B cell (primary cell): ENCODE measurements around the gene HAT1. TPM values are rescaled to one million over a fixed set of nuclear protein-coding genes. Genes with fewer than 3 reads are reported as not detected.

ENCODE experiments used
- ATAC-seq: fragments of 200-7000 bp; cut with Tn5 transposase; one replicate; pipeline ENCODE4 v1.10.0; 2021; ENCODE audit warnings: low read depth, mild to moderate bottlenecking, moderate number of reproducible peaks, moderate library complexity
- CTCF ChIA-PET: fragments of 350-600 bp; sonication (Branson Sonifier 250); formaldehyde crosslinking; loops from one replicate; lab custom pipeline; 2021; ENCODE audit warnings: antibody characterized with exemption, inconsistent platforms; lab: Charles Lee
- POLR2A ChIA-PET: fragments of 350-600 bp; sonication (Branson Sonifier 250); formaldehyde crosslinking; loops from one replicate; lab custom pipeline; 2021; ENCODE audit warnings: antibody characterized with exemption; lab: Charles Lee
- DNase-seq: peaks from one replicate; pipeline ENCODE4 v3.0.0; 2013
- H2AFZ ChIP-seq: 2 replicates; pipeline ENCODE4 v1.6.1; 2012; ENCODE audit warnings: mild to moderate bottlenecking, low read depth, low read length; ENCODE audit not compliant: insufficient read depth, poor library complexity, severe bottlenecking
- H3K27ac ChIP-seq, 2 donors: 1 replicate in 1 of 2; 2 replicates in 1 of 2; pipeline ENCODE4 v1.5.1; 2012 to 2013; ENCODE audit warnings: low read length in 2 of 2, mild to moderate bottlenecking in 2 of 2, moderate library complexity in 1 of 2
- H3K27me3 ChIP-seq, 4 experiments: fragments of 200-600 bp in 1 of 4; sonication (generic) in 1 of 4; replicated peaks in 1 of 4; 1 replicate in 2 of 4; 2 replicates in 2 of 4; pipeline versions ENCODE4 v1.6.1 to v1.7.0; 2013 to 2016; ENCODE audit warnings: low read length in 3 of 4, mild to moderate bottlenecking in 2 of 4, mixed read lengths in 1 of 4, moderate library complexity in 1 of 4; ENCODE audit not compliant: insufficient read depth in 4 of 4, control insufficient read depth in 3 of 4; ENCODE audit errors: control extremely low read depth in 1 of 4
- H3K36me3 ChIP-seq, 2 experiments: replicated peaks in 1 of 2; 1 replicate in 1 of 2; 2 replicates in 1 of 2; pipeline versions ENCODE4 v1.6.1 to v1.7.1; 2013; ENCODE audit warnings: low read length in 1 of 2; ENCODE audit not compliant: insufficient read depth in 2 of 2, control insufficient read depth in 1 of 2; ENCODE audit errors: control extremely low read depth in 1 of 2, extremely low read depth in 1 of 2
- H3K4me1 ChIP-seq, 2 donors: fragments of 200-600 bp in 1 of 2; sonication (generic) in 1 of 2; 1 replicate in 1 of 2; 2 replicates in 1 of 2; pipeline versions ENCODE4 v1.5.1 to v1.6.1; 2013 to 2017; ENCODE audit warnings: low read length in 2 of 2; ENCODE audit not compliant: control insufficient read depth in 2 of 2, insufficient read depth in 2 of 2
- H3K4me2 ChIP-seq: replicated peaks from 2 replicates; pipeline ENCODE3; 2012; ENCODE audit warnings: mild to moderate bottlenecking, low read depth, low read length; ENCODE audit not compliant: poor library complexity, severe bottlenecking
- H3K4me3 ChIP-seq, 5 experiments: fragments of 200-600 bp in 1 of 5; sonication (generic) in 1 of 5; 1 replicate in 3 of 5; 2 replicates in 2 of 5; pipeline versions ENCODE4 v1.5.1 to v1.7.0; 2011 to 2016; ENCODE audit warnings: low read length in 4 of 5, mild to moderate bottlenecking in 4 of 5, low read depth in 2 of 5, control low read depth in 1 of 5, moderate library complexity in 1 of 5; ENCODE audit not compliant: insufficient read depth in 1 of 5; ENCODE audit errors: control extremely low read depth in 1 of 5, extremely low read depth in 1 of 5
- H3K79me2 ChIP-seq: fragments of 200-600 bp; sonication (generic); one replicate; pipeline ENCODE4 v1.6.0; 2016; ENCODE audit warnings: low read length; ENCODE audit not compliant: control insufficient read depth, insufficient read depth
- H3K9ac ChIP-seq: fragments of 200-600 bp; sonication (generic); 2 replicates; pipeline ENCODE4 v1.6.1; 2017; ENCODE audit warnings: mild to moderate bottlenecking, low read length, moderate library complexity
- H3K9me3 ChIP-seq, 3 donors: one replicate each; pipeline versions ENCODE4 v1.6.1 to v1.7.1; 2013; ENCODE audit warnings: low read length in 2 of 3; ENCODE audit not compliant: control insufficient read depth in 2 of 3, insufficient read depth in 1 of 3; ENCODE audit errors: control extremely low read depth in 1 of 3
- H4K20me1 ChIP-seq: 2 replicates; pipeline ENCODE4 v1.6.0; 2012; ENCODE audit warnings: mild to moderate bottlenecking, low read length; ENCODE audit not compliant: insufficient read depth, control insufficient read depth, poor library complexity, severe bottlenecking
- H3K27ac Mint-ChIP-seq: one replicate; pipeline ENCODE4 v1.8.0; 2021; ENCODE audit warnings: mixed read lengths
- H3K27me3 Mint-ChIP-seq: one replicate; pipeline ENCODE4 v1.8.0; 2021; ENCODE audit warnings: mixed read lengths
- H3K4me1 Mint-ChIP-seq: one replicate; pipeline ENCODE4 v1.8.0; 2021; ENCODE audit warnings: mixed read lengths
- H3K4me3 Mint-ChIP-seq: one replicate; pipeline ENCODE4 v1.8.0; 2021; ENCODE audit warnings: mixed read lengths
- H3K9me3 Mint-ChIP-seq: one replicate; pipeline ENCODE4 v1.8.0; 2022; ENCODE audit warnings: mixed read lengths; ENCODE audit not compliant: insufficient read depth
- CTCF ChIP-seq: fragments of 200-600 bp; IDR thresholded peaks from one replicate; pipeline ENCODE4 v1.8.0; 2022; ENCODE audit warnings: antibody characterized with exemption, mild to moderate bottlenecking
- EZH2 ChIP-seq: IDR thresholded peaks from 2 replicates; pipeline ENCODE4 v1.6.1; 2012; ENCODE audit warnings: borderline replicate concordance, low read depth, mild to moderate bottlenecking, moderate library complexity, low read length; ENCODE audit not compliant: insufficient read depth, poor library complexity, severe bottlenecking
- WGBS: methylation state at CpG from one replicate; pipeline ENCODE4 v1.1.5; 2013; ENCODE audit warnings: missing lambda C conversion rate; ENCODE audit not compliant: insufficient coverage; 5-methylcytosine and 5-hydroxymethylcytosine counted together
- intact Hi-C: fragments of 100-400 bp; cut with micrococcal nuclease; formaldehyde crosslinking; loops from one replicate; pipeline ENCODE4 v1.10.0; 2022
- polyA plus RNA-seq: library from polyadenylated mRNA; depleted of rRNA; stranded (reverse); fragments of >200 nt; gene quantifications from 2 replicates; pipeline ENCODE4 v1.2.3, GENCODE V29; 2012
- total RNA-seq, 2 donors: library from RNA; stranded (reverse); fragments of 120-200 nt in 1 of 2; gene quantifications; 1 replicate in 1 of 2; 2 replicates in 1 of 2; pipeline versions ENCODE4 v1.2.3 to v1.2.4, GENCODE V29; 2013 to 2022

Gene HAT1
- total and polyA plus RNA-seq, 2 donors (not counting 1 experiment from before 2014, with no cell fraction given), result 12.0 to 25.1 TPM

- CTCF ChIA-PET, result interaction anchor here (1.0 kb wide), 1 partner anchor 28 kb away, joined by 4 read pairs; no protein-coding TSS in a partner anchor
- no peak overlapping the region for H3K9ac ChIP-seq
- H2AFZ ChIP-seq, result no peak overlapping the region
- intact Hi-C loops, result loop anchor here (5.0 kb wide), 1 partner anchor 178 kb away; the partner anchor contains the start of gene DLX2
- H3K79me2 ChIP-seq, result peaks cover 60% of the 10 kb centered on the region
- TF ChIP-seq CTCF (no peak), EZH2 (no peak)
- Mint-ChIP-seq H3K9me3 (no peaks in the 10 kb centered on the region), H3K27me3 (no peaks in the 10 kb centered on the region), H3K4me3 (peak overlapping the region; percentile 53), H3K4me1 (peaks cover 35% of the 10 kb centered on the region), H3K27ac (peak overlapping the region; percentile 47)
- ATAC-seq, result no peak
- no peaks in the 10 kb centered on the region for H4K20me1 ChIP-seq
- WGBS, result 100% methylated on average over 7 of the region's 17 CpGs
- H3K4me3 ChIP-seq, result no peak overlapping the region
- H3K4me1 ChIP-seq, result peaks cover 16% of the 10 kb centered on the region in 2 donors
- no peak overlapping the region for H3K27ac ChIP-seq
- POLR2A ChIA-PET, result no interaction called here
- H3K36me3 ChIP-seq, result peaks cover 1 to 9% of the 10 kb centered on the region in 2 experiments
- H3K27me3 ChIP-seq, result no peaks in the 10 kb centered on the region
- H3K4me2 ChIP-seq, result no peak overlapping the region
- H3K9me3 ChIP-seq, result no peaks in the 10 kb centered on the region
- no peak for DNase-seq
Observed at GRCh38 chr2:171924170-171924942, 2.1 kb downstream of the HAT1 start.

GRCh38 chr2:171930385-171930784 is 8.1 kb downstream of the HAT1 start:
- no peaks in the 10 kb centered on the region for H3K27me3 ChIP-seq
- no peak overlapping the region for H3K27ac ChIP-seq
- Mint-ChIP-seq H3K4me1 (peaks cover 21% of the 10 kb centered on the region), H3K27ac (no peak overlapping the region), H3K27me3 (no peaks in the 10 kb centered on the region), H3K4me3 (no peak overlapping the region), H3K9me3 (no peaks in the 10 kb centered on the region)
- no peaks in the 10 kb centered on the region for H3K4me1 ChIP-seq
- H2AFZ ChIP-seq, result no peak overlapping the region
- POLR2A ChIA-PET, result no interaction called here
- ATAC-seq, result no peak
- intact Hi-C loops, result no loop called here
- CTCF ChIA-PET, result interaction anchor here (0.6 kb wide), 1 partner anchor 24 kb away, joined by 3 read pairs; no protein-coding TSS in a partner anchor
- no peak for DNase-seq
- peaks cover 96% of the 10 kb centered on the region for H3K79me2 ChIP-seq
- no peak overlapping the region for H3K9ac ChIP-seq
- 97% methylated on average over 3 of the region's 4 CpGs for WGBS
- H3K4me2 ChIP-seq, result no peak overlapping the region
- H3K36me3 ChIP-seq, result peaks cover 3 to 13% of the 10 kb centered on the region in 2 experiments
- TF ChIP-seq CTCF (no peak), EZH2 (no peak)
- no peak overlapping the region for H3K4me3 ChIP-seq
- no peaks in the 10 kb centered on the region for H3K9me3 ChIP-seq
- peaks cover 45% of the 10 kb centered on the region for H4K20me1 ChIP-seq
